ENCODE measurements around the gene SSTR4. TPM values are rescaled to one million over a fixed set of nuclear protein-coding genes. Genes with fewer than 3 reads are reported as not detected.
A peak's percentile ranks its signal among the peaks of the same experiment; 100 is the strongest.
"Not testable (repeated sequence)": the region's sequence is repeated elsewhere in the genome, so short reads cannot be mapped to it uniquely, and the experiment has no call there.

Gene SSTR4
- polyA plus RNA-seq (ENCODE audit: insufficient read length in 3 of 3) = under 1 TPM in 2 of 3 donors, not detected in 1; 0.07 to 0.14 TPM
- long read RNA-seq, donor 1 = 0 reads
- long read RNA-seq, donor 2 = 0 reads
- long read RNA-seq, donor 3, partial matches to known transcripts = 0 of 1 reads
- long read RNA-seq, donor 3, other reads (novel, unspliced or antisense) = 0 of 1 reads
- long read RNA-seq, donor 4 = 0 reads
- long read RNA-seq, donor 5, partial matches to known transcripts = 0 of 1 reads
- long read RNA-seq, donor 5, other reads (novel, unspliced or antisense) = 0 of 1 reads
- long read RNA-seq, donor 6 = 0 reads
- long read RNA-seq, donor 7 = 0 reads
- long read RNA-seq, donor 8 = 0 reads
- long read RNA-seq, donor 9 = 0 reads
- long read RNA-seq, donor 10 = 0 reads
- long read RNA-seq, donor 11, partial matches to known transcripts = 0 of 1 reads
- long read RNA-seq, donor 11, other reads (novel, unspliced or antisense) = 0 of 1 reads
- long read RNA-seq, donor 12 = 0 reads
- long read RNA-seq, donor 13 = 0 reads
- long read RNA-seq, donor 14 = 0 reads
- long read RNA-seq, donor 15 = 0 reads
- long read RNA-seq, donor 16 = 0 reads

- peak in 1 of 11 donors; percentile 16 for DNase-seq (ENCODE audit: extremely low read depth in 1 of 11, low read depth in 9 of 11, low spot score in 4 of 11)
Measured at GRCh38 chr20:23034721-23035671, at the start of gene SSTR4. TSS of gene SSTR4 (plus strand) at chr20:23035312. CDS start at chr20:23035484, 172 bp downstream.

DNA sequence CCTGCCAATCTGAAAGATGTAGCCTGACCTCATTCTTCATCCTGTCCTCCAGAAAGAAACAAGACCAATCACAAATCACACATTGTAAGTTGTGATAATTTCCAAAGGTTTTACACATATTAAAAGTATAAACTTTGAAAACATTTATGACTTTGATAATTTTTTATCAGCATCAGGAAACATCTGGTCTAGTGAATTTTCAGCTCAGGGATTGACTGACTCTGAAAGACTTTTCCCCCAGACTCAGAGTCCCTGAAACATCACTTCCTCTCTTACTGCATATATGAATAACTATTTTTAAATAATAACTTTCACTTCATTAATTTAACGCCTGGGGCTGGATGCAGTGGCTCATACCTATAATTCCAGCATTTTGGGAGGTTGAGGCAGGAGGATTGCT, 48.5 kb upstream of the SSTR4 start:
- no peak for DNase-seq (ENCODE audit: extremely low read depth in 1 of 11, low read depth in 9 of 11, low spot score in 4 of 11)

DNA sequence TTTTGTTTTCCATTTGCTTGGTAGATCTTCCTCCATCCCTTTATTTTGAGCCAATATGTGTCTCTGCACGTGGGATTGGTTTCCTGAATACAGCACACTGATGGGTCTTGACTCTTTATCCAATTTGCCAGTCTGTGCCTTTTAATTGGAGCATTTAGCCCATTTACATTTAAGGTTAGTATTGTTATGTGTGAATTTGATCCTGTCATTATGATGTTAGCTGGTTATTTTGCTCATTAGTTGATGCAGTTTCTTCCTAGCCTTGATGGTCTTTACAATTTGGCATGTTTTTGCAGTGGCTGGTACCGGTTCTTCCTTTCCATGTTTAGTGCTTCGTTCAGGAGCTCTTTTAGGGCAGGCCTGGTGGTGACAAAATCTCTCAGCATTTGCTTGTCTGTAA, 43.7 kb upstream of the SSTR4 start:
- DNase-seq (ENCODE audit: extremely low read depth in 1 of 11, low read depth in 9 of 11, low spot score in 4 of 11) = not testable (repeated sequence)

DNA sequence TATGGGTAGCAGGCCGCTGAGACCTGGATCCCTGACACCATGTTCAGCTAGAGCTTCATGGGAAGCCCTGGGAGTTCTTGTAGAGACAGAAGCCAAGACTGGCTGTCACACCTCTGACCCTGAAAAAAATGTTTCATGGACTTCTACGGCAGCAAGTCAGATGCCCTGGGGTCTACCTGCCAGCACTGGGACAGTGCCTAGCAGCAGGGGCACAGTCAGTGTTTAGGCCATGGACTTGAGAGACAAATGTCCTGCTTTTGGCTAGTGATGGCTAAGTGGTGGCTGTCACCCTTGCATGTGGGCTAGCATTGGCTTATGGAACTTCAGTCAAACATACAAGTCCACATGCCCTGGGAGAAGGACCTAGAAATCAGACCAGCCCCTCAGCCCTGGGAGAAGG, 41.3 kb upstream of the SSTR4 start:
- no peak for DNase-seq (ENCODE audit: extremely low read depth in 1 of 11, low read depth in 9 of 11, low spot score in 4 of 11)

DNA sequence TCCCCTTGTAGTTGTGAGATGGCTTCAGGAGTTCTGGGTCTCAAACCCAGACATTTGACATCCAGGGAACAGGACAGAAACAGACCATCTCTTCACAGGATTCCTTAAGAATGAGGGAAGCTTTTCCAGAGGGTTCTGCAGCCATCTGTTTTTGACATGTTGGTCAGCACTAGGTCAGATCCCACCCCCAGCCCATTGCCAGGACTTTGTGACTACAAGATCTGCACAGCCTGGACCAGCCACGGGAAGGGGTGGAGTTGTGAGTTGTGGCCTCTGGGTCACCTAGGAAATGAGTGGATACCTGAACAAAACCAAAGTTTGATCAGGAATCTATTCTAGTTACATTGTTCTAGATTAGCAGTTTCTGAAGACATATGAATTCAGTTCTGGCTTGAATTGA, 39.2 kb upstream of the SSTR4 start:
- DNase-seq (ENCODE audit: extremely low read depth in 1 of 11, low read depth in 9 of 11, low spot score in 4 of 11) = no peak

DNA sequence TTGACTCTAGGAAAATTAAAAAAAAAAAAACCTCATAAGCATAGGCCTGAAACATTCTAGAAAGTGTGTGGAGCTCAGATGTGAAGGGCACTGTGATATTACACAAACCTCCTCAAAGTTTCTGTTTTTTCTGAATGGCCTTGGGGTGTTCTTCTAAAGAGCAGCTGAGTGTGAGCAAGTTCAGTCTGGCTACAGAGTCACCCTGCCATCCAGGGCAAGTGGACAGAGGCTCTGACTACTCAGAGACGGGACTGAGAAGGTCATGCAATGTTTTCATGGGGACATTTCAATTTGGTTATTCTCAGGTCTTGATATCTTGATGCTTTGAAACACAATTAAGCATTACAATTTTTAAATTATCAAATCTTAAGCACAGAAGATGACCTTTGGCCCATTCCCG, 36.6 kb upstream of the SSTR4 start:
- no peak for DNase-seq (ENCODE audit: extremely low read depth in 1 of 11, low read depth in 9 of 11, low spot score in 4 of 11)

DNA sequence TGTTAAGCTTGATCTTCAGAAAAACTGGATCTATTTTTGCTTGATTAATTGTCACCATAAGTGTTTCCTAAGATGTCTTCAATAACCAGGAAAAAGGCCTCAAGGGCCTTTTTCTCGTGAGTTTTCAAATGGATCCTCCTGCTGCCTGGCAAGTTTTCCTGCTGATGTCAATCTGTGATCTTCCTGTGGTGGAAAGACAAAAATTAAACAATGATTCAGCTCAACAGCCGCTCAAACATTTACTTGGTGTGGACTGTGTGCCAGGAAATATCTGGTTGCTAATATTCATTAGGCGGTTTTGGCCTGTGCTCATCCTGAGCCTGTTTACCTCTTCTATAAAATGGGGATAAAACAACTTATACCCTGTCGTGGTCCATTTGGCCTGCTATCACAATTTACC, 35.4 kb upstream of the SSTR4 start:
- no peak for DNase-seq (ENCODE audit: extremely low read depth in 1 of 11, low read depth in 9 of 11, low spot score in 4 of 11)

DNA sequence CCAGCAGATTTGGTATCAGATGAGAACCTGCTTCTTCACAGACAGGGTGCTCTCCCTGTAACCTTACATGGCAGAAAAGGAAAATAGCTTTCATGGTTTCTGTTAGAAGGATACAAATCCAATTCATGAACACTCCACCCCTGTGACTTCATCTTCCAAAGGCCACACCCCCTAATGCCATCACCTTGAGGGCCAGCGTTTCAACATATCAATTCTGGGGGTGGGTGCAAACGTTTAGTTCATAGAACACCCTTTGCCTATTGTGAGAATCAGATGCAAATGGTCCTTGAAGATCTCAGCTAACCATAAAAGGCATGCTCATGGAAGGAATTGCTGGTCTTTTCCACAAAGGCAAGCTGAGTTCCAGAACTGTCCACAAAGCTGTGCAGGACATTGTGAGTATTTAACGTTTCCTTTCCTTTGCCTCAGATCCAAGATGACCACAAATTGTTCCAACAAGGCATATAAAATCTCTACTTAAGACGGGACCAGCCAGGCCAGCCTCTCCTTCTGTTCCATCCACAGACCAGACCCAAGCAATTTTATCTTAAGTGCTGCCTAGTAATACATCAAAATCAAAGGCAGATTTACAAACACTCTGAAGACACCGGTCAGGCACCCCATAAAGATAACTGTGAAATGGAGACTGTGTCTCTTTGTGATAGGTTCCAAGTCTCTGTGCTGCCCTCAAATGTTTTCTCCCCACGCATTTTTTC, 34.7 kb upstream of the SSTR4 start:
- DNase-seq (ENCODE audit: extremely low read depth in 1 of 11, low read depth in 9 of 11, low spot score in 4 of 11) = no peak

DNA sequence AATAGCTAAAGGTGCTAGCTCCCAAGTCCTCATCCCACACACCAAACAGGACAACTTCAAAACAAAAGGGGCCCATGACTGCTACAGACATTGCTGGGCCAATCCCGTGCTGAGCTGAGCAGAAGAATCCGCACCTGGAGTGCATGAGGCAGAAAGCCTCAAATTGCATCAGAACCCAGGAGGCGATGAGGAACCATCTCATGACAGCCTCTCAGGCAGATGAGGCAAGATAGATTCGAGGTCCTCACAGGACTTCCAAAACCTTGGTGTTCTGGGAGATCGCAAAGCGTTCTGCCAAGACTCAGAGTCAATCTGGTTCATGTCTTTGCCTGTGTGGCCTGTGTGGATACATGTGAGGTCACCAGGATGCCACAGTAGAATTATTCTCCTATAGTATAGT, 32.8 kb upstream of the SSTR4 start:
- no peak for DNase-seq (ENCODE audit: extremely low read depth in 1 of 11, low read depth in 9 of 11, low spot score in 4 of 11)

- DNase-seq (ENCODE audit: extremely low read depth in 1 of 11, low read depth in 9 of 11, low spot score in 4 of 11) = no peak
Measured at GRCh38 chr20:23003077-23003635, 32.0 kb upstream of the SSTR4 start.

DNA sequence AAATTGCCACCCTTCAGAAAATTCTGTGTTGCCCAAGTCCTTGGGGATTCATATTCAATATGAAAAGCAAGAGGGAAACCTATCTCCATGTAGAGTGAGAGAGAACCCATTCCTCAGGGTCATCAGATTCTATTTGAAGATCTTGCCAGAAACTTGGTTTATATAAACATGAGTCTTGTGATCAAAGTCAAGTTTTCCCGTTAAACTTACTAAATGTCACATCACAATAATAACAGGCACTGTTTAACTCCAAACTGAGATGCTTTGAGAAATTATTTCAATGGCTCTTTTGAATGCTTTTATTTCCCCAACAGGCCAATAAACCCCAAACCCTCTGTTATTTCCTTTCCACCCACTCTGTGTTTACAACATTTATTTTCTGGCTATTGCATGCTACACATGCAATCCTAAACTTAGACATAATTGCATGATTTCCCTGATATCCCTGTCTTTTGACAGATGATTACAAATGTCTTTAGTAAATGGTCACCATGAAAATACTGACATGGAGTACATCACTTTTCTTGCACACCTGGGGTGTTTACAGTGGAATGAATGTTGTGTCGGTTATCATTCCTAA, 31.1 kb upstream of the SSTR4 start:
- no peak for DNase-seq (ENCODE audit: extremely low read depth in 1 of 11, low read depth in 9 of 11, low spot score in 4 of 11)

DNA sequence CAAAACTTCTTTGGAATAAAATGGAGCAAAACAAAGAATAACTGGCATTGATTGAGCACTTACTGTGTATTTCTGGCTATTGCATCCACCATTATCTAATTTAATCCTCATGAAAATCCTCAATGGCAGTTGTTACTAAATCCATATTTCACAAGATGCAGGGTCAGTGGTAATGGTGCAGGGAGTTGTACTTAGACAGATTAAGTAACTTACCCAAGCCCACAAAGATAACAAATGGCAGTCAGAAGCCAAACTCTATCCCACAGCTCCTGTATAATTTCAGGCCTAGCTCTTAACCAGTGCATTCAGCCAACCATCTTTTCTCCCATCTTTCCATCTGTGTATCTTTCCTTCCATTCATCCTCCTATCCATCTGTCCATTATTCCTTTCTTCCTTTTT, 29.3 kb upstream of the SSTR4 start:
- DNase-seq (ENCODE audit: extremely low read depth in 1 of 11, low read depth in 9 of 11, low spot score in 4 of 11) = no peak

DNA sequence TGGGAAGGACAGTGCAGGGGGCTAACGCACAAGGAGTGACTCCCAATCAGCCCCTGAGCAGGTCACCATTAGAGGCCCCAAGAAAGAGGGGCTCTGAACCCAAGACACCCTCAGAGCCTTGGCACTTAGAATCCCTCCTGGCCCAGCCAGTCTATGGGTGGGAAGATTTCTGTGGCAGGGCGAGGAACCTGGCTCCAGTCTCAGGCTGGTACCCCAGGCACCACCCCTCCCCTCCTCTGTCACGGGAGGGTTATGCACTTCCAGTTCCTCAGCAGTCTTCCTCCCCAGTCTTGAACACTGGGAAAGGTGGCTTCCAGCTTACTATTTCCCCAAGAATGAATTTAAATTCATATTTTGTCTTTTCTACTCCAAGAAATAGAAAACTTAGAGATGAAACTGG, 27.6 kb upstream of the SSTR4 start:
- DNase-seq (ENCODE audit: extremely low read depth in 1 of 11, low read depth in 9 of 11, low spot score in 4 of 11) = no peak

GRCh38 chr20:23007886-23008655, 27.0 kb upstream of the SSTR4 start:
- DNase-seq (ENCODE audit: extremely low read depth in 1 of 11, low read depth in 9 of 11, low spot score in 4 of 11) = no peak

- no peak for DNase-seq (ENCODE audit: extremely low read depth in 1 of 11, low read depth in 9 of 11, low spot score in 4 of 11)
Measured at GRCh38 chr20:23008667-23009066, 26.4 kb upstream of the SSTR4 start.

DNA sequence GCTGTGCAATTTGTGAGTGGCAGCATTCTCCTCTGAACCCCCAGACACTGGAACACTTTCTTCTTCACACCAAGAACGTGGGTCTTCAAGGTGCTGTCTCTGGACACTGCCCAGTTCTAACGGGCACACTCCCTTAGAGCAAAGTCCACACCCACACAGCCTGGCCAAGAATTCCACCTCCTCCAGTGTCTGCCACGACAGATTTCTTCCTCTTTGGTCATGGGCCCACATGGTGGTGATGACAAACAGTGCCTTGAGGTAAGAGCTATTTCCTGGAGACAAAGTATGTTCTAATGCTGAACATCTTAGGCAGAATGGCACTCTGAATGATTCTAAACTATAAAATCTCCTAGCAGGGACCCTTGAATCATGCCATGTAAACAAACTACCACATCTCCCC, 25.5 kb upstream of the SSTR4 start:
- DNase-seq (ENCODE audit: extremely low read depth in 1 of 11, low read depth in 9 of 11, low spot score in 4 of 11) = no peak

DNA sequence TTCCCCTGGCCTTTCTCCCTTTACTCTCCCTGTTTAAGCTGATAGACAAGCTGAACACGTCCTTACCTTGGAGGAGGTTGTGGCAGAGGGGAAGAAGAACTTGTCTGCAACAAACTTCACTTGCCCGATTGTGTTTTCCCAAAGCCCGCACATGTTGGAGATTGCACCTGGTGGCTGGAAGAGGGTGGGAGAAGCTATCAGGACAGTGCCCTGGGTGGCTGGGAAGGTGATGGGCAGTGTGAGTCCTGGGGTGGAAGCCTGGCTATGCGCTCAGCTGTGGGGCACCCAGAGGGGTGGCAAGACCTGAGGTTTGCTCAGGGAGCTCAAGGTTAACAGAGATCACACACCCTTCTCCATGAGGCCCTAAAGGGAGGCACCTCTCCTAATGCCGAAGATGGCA, 25.0 kb upstream of the SSTR4 start:
- DNase-seq (ENCODE audit: extremely low read depth in 1 of 11, low read depth in 9 of 11, low spot score in 4 of 11) = no peak
